ENCODE data around the gene ZSCAN32.

GRCh38 chr16:3369073-3369472 lies 31.7 kb downstream of the ZSCAN32 start:
- TF ChIP-seq RARB (CRISPR knock-in tag; IDR thresholded peaks at IDR 0.05) (no peak), PATZ1 (CRISPR knock-in tag; IDR thresholded peaks at IDR 0.05; ENCODE audit: borderline replicate concordance) (no peak), TCF4 (CRISPR knock-in tag; IDR thresholded peaks at IDR 0.05; ENCODE audit: borderline replicate concordance) (no peak), BACH2 (CRISPR knock-in tag; IDR thresholded peaks at IDR 0.05; ENCODE audit: borderline replicate concordance) (no peak), SNAI2 (CRISPR knock-in tag; IDR thresholded peaks at IDR 0.05) (no peak), ZFP30 (CRISPR knock-in tag; IDR thresholded peaks at IDR 0.05) (no peak), ZNF70 (CRISPR knock-in tag; IDR thresholded peaks at IDR 0.05) (no peak)
